ENCODE measurements around the gene CTDSPL2.

GRCh38 chr15:44394562-44394961 is 32.9 kb upstream of the CTDSPL2 start:
- TF ChIP-seq CTCF (IDR thresholded peaks at IDR 0.05) (no peak), RAD21 (conservative IDR thresholded peaks at IDR 0.05 in 1 of 2, IDR thresholded peaks at IDR 0.05 in 1 of 2) (no peak)
